Measurements from ENCODE around the gene FAM181A.

The FAM181A gene

GRCh38 chr14:93929048-93929535, 1.9 kb downstream of the FAM181A start:
- no peak for DNase-seq (ENCODE audit: low read depth)

GRCh38 chr14:93929657-93930056, 2.5 kb downstream of the FAM181A start:
- DNase-seq (ENCODE audit: low read depth) = no peak

DNA sequence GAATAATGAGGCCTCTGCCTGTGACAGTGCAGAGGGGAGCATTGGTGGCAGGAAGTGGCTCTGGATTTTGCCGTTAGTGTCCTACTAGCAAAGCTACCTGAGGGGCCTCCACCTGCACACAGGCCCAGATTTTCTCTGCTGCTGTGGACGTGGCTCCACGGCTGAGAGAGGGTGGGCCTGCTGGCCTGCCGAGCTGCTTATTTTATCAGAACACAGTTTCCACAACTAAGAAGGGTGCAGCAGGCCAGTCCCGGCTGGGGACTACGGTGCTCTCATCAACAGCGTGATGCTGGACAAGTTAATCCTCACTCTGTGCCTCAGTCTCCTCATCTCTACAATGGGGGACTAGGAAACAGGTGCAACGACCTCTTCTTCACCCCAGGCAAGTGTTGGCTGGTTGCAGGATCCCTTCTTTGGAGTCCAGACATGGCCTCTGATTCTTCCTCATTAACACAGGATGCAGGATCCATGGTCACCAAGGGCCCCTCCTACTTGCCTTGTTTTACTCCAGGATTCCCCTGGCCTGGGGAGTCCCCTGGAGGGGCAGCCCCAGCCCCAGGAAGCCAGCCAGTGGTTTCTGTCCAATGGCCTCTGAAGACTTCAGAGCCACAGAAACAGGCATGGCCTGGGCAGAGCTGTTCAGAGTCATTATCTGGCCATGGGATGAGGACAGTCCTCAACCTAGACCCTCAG, 3.3 kb downstream of the FAM181A start:
- no peak for DNase-seq (ENCODE audit: low read depth)

DNA sequence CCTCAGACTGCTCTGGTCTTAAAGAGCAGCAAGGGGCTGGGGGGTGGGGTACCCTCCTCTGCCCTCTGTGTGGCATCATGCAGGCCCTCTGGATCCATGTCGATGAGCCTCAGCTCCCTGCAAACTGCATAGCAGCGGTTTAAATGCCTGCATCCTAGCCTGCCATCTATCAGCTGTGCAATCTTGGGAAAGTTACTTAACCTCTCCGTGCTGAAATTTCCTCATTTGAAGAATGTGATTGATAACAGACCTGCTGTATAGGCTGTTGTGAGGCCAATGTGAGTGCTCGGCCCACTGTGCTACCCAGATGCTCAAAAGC, 3.8 kb downstream of the FAM181A start:
- no peak for DNase-seq (ENCODE audit: low read depth)

- no peak for DNase-seq (ENCODE audit: low read depth)
Measured at GRCh38 chr14:93932642-93933041, 5.5 kb downstream of the FAM181A start.

GRCh38 chr14:93935213-93935612, 8.1 kb downstream of the FAM181A start:
- DNase-seq (ENCODE audit: low read depth) = no peak

DNA sequence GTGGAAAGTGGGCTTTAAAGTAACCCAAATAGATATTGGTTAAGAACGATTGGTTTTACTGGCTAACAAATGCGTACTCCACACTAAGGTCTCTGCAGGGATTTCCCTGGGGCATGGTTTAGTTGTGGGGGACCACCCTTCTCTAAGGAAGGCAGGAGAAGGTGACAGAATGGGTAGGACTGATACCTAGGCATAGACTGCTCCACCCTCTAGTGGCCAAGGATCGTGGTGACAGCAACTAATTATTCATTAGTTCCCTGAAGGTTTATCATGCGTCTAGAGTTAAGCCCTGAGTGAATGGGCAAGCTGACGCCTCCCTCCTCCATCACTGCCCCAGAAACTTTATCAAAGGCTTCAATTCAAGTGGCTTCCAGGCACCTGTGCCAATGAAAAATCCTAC, 9.1 kb downstream of the FAM181A start:
- DNase-seq (ENCODE audit: low read depth) = no peak

GRCh38 chr14:93936926-93937325, 9.8 kb downstream of the FAM181A start:
- DNase-seq (ENCODE audit: low read depth) = no peak

GRCh38 chr14:93937519-93937918, 10.4 kb downstream of the FAM181A start:
- DNase-seq (ENCODE audit: low read depth) = no peak

- DNase-seq (ENCODE audit: low read depth) = no peak
Measured at GRCh38 chr14:93938751-93939303, 11.7 kb downstream of the FAM181A start.

DNA sequence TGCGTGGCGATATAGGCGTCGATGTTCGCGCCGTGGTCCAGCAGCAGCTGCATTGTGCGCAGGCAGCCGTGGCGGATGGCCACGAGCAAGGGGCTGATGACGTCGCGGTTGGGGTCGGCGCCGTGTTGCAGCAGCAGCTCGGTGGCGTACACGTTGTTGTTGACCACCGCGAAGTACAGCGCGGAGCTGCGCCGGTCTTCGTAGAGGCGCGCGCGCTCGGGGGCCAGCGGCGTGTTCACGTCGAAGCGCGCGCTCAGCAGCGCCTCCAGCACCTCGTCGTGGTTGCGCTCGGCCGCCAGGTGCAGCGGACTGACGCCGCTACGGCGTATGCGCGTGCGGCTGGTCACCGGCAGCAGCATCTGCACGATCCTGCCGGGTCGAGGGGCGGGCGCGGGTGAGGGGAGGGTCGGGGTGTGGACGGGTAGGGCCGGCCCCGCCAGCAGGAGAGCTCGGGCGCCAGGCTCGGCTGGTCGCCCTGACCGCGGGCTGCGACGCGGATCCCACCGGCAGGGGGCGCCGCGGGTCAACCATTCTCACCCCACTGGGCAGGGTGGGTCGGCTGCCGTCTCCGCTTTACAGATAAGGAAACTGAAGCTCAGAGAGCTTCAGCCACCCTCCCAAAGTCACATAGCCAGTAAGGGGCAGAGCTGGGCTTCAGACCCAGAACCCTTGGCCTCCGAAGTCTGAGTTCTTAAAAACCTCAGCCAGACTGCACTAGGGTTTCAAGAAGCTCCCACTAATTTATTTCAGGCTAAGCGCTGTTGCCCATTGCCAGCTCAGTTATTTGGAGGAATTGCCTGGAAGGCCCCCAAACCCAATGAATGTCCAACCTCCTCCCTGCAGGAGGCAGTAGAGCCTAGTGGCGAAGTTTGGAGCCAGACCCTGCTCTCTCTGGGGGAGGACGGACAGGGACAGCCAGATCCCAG, 12.4 kb downstream of the FAM181A start:
- DNase-seq (ENCODE audit: low read depth) = peak; percentile 94

GRCh38 chr14:93940437-93940836, 13.3 kb downstream of the FAM181A start:
- no peak for DNase-seq (ENCODE audit: low read depth)

GRCh38 chr14:93941293-93941910, 14.3 kb downstream of the FAM181A start:
- no peak for DNase-seq (ENCODE audit: low read depth)

- no peak for DNase-seq (ENCODE audit: low read depth)
Measured at GRCh38 chr14:93943052-93943451, 15.9 kb downstream of the FAM181A start.

- no peak for DNase-seq (ENCODE audit: low read depth)
Measured at GRCh38 chr14:93943930-93944329, 16.8 kb downstream of the FAM181A start.

GRCh38 chr14:93944348-93945069, 17.4 kb downstream of the FAM181A start:
- no peak for DNase-seq (ENCODE audit: low read depth)

GRCh38 chr14:93945070-93945399, 17.9 kb downstream of the FAM181A start:
- DNase-seq (ENCODE audit: low read depth) = no peak

- no peak for DNase-seq (ENCODE audit: low read depth)
Measured at GRCh38 chr14:93946104-93946503, 19.0 kb downstream of the FAM181A start.

DNA sequence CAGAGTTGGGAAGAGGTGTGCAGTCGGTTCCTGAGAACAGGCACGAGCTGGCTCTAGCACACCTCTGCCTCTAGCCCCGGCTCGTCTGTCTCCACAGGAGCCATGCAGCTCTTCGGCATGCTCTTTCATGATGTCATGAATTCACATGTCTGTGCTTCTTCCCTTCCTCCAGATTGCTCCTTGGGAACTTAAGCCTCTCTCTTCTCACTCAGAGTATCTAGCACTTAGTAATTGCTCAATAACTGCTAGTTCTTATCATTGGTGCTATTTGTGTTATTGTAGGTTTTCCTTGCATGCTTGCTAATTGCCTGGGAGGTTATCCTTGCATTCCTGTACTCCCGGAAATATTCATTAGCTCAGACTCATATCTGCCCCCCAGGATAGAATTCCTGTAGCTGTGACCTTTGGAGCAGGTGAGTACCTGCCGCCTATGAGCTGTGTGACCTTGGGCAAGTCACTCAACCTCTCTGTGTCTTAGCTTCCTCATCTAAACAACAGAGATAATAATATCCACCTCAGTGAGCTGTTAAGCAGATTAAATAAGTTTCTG, 19.5 kb downstream of the FAM181A start:
- DNase-seq (ENCODE audit: low read depth) = no peak

DNA sequence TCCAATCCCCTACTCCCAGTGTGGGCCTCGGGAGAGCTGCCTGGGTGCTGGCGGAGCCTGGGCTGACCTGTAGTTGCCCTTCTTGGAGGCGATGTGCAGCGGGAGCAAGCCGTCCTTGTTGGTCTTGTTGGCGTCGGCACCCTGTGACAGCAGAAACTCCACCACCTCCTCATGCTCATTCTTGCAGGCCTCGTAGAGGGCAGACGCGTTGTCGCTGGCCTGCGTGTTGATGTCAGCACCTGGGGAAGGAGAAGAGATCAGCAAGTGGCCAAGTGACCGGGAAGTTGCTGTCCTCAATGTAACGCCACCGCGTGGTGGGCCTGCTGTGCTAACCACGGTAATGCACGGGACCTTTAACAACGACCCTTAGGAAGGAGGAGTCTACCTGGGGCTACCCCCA, 20.1 kb downstream of the FAM181A start:
- DNase-seq (ENCODE audit: low read depth) = no peak

- no peak for DNase-seq (ENCODE audit: low read depth)
Measured at GRCh38 chr14:93949511-93950075, 22.4 kb downstream of the FAM181A start.

Measured in activated T-cell treated with anti-CD3 and anti-CD28 coated beads for 1 hour (primary cell).